Endometrium (tissue), 2 donors: ENCODE results near the gene TFAM.
"Not testable (repeated sequence)": the region's sequence is repeated elsewhere in the genome, so short reads cannot be mapped to it uniquely, and the experiment has no call there.

Experiments
- FAIRE-seq: peaks from 2 replicates; lab custom pipeline; 2012; peaks lifted over from hg19 to GRCh38; lab: Jason Lieb, UNC
- donor health status: control.
- donor health status: control.

TFAM gene

GRCh38 chr10:58372607-58373441, 12.4 kb upstream of the TFAM start:
- no peak for FAIRE-seq

GRCh38 chr10:58373442-58373827, 11.8 kb upstream of the TFAM start:
- no peak for FAIRE-seq

- FAIRE-seq: no peak
Observed at GRCh38 chr10:58382489-58382995, 2.7 kb upstream of the TFAM start.

- FAIRE-seq: no peak
Observed at GRCh38 chr10:58384095-58384494, 1.1 kb upstream of the TFAM start.

- FAIRE-seq: no peak
Observed at GRCh38 chr10:58384544-58384998, 639 bp upstream of the TFAM start.

GRCh38 chr10:58385784-58386112, 538 bp downstream of the TFAM start:
- FAIRE-seq: no peak

- FAIRE-seq: no peak
Observed at GRCh38 chr10:58389024-58389423, 3.8 kb downstream of the TFAM start.

GRCh38 chr10:58393317-58393716, 8.1 kb downstream of the TFAM start:
- FAIRE-seq: no peak

GRCh38 chr10:58394471-58394870, 9.3 kb downstream of the TFAM start:
- no peak for FAIRE-seq

- FAIRE-seq: no peak
Observed at GRCh38 chr10:58396057-58396456, 10.8 kb downstream of the TFAM start.

GRCh38 chr10:58397830-58398229, 12.6 kb downstream of the TFAM start:
- no peak for FAIRE-seq

- no peak for FAIRE-seq
Observed at GRCh38 chr10:58399410-58399809, 14.2 kb downstream of the TFAM start.

GRCh38 chr10:58400609-58401008, 15.4 kb downstream of the TFAM start:
- no peak for FAIRE-seq

- no peak for FAIRE-seq
Observed at GRCh38 chr10:58404001-58404400, 18.8 kb downstream of the TFAM start.

- FAIRE-seq: no peak
Observed at GRCh38 chr10:58409956-58410610, 24.9 kb downstream of the TFAM start.

GRCh38 chr10:58412502-58412961, 27.3 kb downstream of the TFAM start:
- no peak for FAIRE-seq

GRCh38 chr10:58414270-58415041, 29.2 kb downstream of the TFAM start:
- FAIRE-seq: no peak

GRCh38 chr10:58415757-58416156, 30.5 kb downstream of the TFAM start:
- no peak for FAIRE-seq

GRCh38 chr10:58417902-58418301, 32.7 kb downstream of the TFAM start:
- not testable (repeated sequence) for FAIRE-seq

- no peak for FAIRE-seq
Observed at GRCh38 chr10:58424176-58424575, 39.0 kb downstream of the TFAM start.

GRCh38 chr10:58428436-58428835, 43.2 kb downstream of the TFAM start:
- not testable (repeated sequence) for FAIRE-seq

- no peak for FAIRE-seq
Observed at GRCh38 chr10:58431903-58432302, 46.7 kb downstream of the TFAM start.

- no peak for FAIRE-seq
Observed at GRCh38 chr10:58433066-58433465, 47.9 kb downstream of the TFAM start.
